Brain pericyte (primary cell): ENCODE results near the gene WDR17.

Source experiments
- DNase-seq: peaks from one replicate; pipeline ENCODE4 v3.0.0-alpha.2; 2012; ENCODE audit warnings: low read depth, low spot score

Gene WDR17

DNA sequence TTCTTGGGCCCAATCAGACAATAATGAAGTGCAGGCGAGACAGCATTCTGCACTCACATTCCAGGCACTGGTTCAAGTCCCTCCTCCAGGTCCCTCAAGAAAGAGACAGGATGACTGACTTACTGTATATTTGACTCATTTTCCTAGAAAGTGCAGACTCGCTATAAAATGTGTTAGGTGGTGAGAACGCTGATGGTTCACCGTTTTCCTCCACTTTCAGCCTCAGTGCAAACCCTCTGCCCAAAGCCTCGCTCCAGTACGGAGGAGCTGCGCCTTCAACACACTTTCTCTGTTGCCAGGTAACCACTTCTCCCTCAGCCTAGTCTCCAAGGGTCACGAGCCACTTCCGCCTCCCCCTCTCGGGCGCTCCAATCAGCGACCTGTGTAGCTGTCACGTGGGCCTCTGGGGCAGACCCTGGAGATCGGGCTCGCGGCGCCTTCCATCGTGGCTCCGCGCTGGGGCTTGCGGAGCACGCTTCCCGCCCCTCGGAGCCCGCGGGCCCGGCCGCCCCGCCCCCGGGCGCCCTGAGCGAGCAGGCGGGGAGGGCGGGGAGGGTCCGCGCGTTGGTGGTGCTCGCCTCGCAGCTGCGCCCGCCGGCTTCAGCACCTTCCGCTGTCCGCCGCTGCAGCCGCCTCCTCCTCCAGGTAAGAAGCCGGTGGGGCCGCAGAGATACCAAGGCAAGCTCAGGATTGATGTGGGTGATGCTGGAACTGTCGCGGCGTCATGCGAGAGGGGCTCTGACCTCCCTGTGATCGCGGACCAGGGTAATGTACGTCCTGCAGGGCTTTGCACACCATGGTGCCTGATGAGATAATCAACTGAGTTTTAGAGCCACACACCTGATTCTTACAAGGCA is at the start of gene WDR17:
Gene WDR17, plus strand, starts transcription at position 407 of the 857 bp plus-strand sequence. CDS start 45,740 bp downstream, outside the sequence.
- no peak for DNase-seq

DNA sequence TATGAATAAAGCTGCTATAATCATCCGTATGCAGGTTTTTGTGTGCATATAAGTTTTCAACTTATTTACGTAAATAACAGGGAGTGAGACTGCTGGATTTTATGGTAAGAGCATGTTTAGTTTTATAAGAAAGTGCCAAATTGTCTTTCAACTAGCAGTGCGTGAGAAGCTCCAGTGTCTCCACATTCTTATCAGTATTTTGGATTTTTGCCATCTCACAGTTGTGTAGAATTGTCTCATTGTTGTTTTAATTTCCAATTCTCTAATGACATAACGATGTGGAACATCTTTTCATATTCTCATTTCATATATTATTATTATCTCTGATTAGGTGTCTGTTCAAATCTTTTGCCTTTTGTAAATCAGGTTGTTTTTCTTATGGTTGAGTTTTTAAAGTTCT is 49.0 kb upstream of the WDR17 start:
- DNase-seq = no peak

DNA sequence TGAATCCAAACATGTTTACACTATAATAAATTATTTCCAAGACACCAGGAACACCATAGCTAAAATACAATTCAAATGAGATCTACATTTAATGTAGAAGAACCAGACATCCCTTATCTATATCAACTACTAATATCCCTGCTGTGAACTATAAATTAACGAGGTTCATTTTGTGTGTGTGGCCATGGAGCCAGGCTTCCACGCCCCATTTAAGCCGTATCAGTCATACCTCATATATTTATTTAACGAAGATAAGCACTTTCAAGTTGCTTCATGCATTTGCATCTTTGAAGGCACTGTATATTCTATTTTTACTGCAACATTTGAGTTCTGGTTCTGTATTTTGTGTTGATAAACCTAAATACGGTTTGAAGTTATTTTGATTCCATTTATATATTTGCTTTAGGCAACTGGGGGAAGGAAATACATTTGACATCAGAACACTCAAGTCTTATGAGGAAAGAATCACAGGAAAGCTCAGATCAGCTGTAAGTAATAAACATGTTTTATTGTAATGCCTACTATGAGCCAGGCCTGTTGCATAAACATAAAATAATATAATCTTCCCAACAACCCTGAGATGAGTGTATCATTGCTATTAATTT is 45.1 kb upstream of the WDR17 start:
- no peak for DNase-seq

DNA sequence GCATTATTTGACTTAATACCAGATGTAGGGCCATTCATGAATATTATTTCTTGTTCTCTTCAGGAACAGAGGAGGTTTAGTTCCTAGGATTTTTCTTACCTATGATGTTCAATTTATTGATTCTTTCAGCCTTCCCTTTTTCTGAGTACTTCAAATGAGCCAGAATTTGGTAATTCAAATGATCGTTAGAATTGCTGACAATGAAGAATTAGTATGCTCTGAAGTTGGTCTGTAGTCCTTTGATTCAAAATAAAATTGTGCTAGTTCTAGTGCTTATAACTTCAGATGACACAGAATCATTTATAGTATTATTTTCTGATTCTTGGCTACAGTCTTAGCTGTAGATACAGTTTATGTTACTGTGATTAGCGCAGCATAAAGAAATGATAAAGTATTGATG is 35.2 kb upstream of the WDR17 start:
- DNase-seq = no peak

DNA sequence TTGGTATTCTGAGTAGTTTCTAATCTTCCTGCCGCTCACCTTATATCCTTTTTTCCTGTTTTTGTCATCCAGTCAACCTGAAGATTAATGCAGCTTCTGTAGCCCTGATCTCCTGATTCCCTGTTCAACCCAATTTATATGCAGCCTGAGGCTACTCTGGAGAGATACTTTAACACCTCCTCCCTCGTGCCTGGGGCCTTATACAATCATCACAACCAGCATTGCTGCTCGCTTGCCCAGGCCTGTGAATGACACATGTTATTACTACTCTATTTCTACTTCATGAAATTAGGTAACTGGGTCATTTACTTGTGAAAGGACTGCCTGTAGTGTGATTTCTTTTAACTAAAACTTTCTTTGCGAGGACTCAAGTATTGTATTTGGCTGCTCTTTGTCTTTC is 33.7 kb upstream of the WDR17 start:
- DNase-seq = no peak

DNA sequence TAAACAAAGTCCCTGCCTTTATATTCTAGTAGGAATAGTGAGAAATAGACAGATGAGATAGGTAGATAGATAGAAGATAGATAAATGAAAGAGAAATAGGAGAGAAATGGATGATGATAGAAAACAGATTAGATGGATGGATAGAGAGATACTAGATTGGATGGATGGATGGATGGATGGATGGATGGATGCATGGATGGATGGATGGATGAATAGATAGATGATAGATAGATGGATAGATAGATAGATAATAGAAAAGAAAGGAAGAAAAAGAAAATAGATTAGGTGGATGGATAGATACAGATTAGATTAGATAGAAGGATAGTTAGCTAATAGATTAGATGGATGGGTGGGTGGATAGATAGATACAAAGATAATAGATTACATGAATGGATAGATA is 33.2 kb upstream of the WDR17 start:
- no peak for DNase-seq

DNA sequence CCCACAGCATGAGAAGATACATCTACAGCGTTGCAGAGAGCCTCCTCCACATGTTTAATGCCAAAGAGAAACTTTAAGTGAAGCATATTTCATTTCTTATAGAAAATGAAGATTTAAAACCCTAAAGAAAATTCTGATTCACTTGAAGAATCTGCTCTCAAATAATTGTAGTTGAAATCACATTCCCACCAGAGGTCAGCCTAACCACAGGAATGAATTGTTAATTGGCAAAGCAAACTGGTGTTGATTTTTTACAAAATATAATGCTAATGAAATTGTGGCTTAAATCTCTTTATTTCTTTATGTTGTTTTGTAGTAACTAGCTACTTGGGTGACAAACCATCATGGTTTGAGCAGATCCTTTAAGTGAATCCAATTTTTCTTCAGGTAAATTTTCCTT is 31.1 kb upstream of the WDR17 start:
- no peak for DNase-seq

DNA sequence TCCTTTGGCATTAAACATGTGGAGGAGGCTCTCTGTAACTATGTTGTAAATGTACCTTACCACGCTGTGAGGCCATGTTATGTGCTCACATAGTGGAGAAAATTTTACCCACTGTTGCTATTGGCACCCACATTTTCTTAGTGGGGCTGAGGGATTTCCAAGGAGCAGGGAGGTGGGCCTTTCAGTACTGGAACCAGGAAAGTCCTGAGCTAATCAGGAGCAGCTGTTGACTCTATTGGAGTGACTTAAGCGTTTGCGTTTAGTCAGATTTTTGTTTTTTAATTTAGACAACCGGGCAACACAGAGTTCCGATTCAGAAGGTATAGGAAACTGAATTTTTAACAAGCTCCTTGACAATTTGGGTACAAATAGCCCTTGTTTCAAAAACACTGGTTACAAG is 30.7 kb upstream of the WDR17 start:
- DNase-seq = no peak

DNA sequence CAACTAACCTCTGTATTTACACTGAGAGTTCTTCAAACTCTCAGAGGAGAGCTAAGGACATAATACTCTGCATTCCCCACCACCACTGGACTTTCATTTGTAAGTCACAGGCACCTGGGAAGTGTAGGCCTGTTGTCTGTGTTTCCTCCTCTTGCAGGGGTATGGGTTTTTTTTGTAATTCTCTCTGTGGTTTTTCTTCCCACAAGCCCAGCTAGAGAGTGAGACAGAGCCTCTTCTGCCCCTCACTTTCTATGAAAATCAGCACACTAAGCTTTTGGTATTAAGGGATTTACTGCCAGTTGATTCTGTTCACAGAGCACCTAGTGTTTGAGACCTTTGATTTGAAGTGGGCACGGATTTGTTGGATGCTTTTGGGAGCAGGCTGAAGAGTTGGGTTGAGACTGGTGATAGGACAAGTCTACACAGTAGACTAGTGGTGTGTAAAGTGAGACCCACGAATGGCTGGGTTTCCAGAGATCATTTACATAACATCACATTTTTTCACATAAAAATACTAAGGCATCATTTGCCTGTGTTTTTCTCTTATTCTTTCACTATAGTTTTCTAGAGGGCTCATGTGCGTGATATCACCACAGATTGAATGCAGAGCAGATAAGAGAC is 28.9 kb upstream of the WDR17 start:
- no peak for DNase-seq

DNA sequence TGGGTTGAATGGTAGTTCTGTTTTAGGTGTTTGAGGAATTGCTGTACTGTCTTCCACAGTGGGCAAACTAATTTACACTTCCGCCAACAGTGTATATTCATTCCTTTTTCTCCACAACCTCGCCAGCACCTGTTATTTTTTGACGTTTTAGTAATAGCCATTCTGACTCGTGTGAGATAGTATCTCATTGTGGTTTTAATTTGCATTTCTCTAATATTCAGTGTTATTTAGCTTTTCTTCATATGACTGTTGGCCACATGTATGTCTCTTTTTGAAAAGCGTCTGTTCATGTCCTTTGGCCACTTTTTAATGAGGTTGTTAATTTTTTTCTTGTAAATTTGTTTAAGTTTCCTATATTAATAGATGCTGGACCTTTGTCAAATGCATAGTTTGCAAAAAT is 26.9 kb upstream of the WDR17 start:
- DNase-seq = no peak

DNA sequence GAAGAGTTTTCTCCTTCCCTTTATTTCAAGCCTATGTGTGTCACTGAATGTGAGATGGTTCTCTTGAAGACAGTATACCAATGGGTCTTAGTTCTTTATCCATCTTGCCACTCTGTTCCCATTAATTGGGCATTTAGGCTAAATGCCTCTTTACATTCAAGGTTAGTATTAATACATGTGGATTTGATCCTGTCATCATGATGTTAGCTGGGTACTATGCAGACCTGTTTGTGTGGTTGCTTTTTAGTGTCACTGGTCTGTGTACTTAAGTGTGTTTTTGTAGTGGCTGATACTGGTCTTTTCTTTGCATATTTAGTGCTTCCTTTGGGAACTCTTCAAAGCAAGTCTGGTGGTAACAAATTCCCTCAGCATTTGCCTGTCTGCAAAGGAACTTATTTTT is 23.4 kb upstream of the WDR17 start:
- DNase-seq = no peak

DNA sequence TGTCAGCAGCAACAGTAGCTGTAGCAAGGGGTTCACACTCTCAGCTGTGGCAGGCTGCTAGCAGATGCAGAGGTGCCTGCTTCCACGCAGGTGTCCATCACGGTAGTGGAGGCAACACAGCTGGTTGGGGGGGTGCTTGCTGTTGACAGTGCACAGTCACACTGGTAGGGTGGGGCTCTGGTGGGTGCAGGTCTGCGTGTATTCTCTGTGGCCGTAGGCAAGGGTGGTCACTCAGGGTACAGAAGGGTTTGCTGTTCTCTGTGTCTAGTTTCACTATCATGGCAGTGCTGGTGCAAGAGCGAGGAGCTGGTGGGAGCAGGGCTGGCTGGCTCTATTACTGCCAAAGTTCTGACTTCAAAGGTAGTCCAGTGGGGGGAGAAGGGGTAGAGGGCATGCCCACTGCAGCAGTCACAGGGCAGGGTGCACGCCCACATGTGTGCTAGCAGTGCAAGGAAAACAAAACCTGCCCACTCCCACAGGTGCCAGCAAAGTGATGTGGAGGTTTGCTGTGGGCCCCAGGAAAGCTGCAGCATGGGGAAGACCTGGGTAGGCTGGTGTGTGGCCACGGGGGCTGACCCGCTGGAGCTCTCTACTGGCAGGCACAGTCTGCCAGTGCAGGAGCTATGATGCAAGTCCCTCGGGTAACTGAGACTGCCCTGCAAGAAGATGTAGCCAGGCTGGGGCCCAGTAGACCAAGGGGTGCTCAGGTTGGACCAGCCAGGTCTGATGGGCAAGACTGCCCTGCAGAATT is 21.6 kb upstream of the WDR17 start:
- no peak for DNase-seq

DNA sequence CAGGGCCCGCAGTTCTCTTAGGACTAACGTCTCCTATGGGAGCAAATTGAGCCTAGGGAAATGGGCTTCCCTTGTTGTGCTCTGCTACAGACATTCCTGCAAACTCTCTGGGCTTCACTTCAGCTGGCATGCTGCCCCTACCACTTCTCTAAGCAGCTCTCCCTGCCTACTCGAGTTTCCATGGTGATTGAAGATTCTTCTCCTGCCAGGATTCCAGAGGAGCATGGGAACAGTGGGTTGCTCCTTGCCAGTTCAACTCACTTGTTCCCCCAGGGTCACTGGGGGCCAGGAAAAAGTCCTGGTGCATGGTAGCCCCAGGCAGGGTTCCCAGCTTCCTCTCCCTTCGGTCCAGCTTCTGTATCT is 21.1 kb upstream of the WDR17 start:
- no peak for DNase-seq

DNA sequence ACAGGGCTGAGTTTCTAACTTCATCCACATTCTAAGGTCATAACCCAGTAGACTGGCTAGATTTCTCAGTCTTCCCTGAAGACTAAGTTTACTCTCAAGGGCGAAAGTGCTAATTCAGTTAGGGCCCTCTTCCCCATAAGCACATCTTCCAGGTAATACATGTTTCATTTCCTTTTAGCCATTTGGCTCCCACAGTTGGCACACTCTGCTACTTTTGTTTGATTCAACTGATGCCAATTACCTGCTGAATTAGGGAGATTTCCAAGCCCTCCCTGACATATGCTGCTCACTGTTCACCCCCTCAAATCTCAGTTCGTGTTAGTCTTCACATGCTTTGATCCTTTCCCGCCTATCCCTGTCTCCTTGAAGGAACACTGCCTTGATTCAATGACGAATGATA is 17.0 kb upstream of the WDR17 start:
- no peak for DNase-seq

DNA sequence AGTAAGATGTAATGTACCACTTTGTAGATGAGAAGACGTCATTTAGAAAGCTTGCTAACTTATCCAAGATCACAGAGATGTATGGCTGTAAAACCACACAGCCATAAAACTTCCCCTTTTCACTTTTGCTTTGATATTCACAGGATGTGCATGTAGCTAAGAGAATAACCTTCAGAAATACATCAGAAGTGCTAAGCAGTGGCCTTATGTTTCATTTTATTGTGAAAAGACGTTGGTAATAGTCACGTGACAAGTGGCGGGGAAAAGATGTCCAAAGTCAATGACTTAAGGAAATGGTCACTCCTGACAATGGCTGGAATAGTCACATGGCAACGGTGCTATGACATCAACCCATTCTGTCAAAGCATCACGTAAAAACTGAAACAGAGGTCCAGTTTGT is 12.9 kb upstream of the WDR17 start:
- DNase-seq = no peak

DNA sequence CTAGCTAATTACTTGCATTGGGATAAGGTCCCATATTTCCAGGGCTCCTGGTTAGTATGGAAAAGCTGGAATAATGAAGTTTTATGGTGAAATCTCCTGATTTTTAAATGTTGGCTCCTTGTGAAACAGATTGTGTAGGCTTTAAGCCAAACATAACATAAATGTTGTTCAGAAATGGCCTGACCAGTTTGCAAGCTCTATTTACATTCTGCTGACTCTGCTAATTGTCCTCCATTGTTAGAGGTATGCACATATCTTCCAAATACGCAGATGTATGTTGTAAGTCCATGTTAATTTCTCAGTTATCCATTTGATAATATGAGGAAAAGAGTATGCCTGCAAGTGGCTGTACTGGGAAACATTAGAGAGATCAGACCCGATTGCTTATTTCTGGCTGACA is 11.9 kb upstream of the WDR17 start:
- no peak for DNase-seq

DNA sequence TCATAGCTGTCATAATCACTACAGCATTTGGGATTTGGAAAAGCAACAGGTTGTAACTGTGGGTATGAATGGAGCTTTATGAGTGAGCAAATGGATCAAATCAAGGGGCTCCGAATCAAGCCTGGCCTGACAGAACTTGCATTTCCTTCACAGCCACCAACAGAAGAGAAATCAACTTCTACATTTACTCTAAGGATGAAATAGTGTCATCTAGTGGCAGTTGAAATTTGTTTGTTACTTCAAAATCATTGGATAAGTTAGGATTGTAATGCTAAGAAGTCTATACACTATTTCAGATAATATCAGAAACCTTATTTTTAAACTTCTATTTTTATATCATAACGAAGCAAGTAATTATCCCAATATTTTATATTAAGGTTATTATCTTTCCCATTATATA is 10.7 kb upstream of the WDR17 start:
- no peak for DNase-seq

DNA sequence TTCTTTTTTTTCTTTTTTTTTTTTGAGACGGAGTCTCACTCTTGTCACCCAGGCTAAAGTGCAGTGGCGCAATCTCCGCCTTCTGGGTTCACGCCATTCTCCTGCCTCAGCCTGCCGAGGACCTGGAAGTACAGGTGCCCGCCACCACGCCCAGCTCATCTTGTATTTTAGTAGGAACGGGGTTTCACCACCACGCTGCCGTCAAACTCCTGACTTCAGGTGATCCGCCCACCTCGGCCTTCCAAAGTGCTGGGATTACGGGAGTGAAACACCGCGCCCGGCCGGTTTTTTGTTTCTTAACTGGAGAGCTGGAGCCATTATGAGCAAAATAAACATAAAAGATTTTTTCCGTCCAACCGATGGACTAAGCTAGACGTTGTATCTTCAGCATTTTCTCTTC is 1.9 kb upstream of the WDR17 start:
- no peak for DNase-seq

DNA sequence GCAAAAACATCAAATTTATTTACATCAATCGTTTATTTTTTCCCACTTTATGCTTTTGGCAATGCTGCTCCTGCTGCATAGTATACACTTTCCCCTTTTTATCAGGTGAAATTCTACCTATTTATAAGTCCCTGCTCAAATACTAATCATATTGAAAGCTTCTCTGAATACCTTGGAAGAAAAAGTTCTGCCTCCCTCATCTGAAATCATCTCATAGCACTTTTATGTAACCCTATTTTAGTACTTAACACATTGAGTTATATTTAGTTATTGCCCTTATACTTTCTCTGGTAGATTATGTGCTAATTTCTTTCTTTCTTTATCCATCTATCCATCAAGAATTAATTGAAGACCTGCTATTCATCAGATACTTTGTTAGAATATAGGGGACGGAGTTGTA is 1.1 kb upstream of the WDR17 start:
- no peak for DNase-seq

DNA sequence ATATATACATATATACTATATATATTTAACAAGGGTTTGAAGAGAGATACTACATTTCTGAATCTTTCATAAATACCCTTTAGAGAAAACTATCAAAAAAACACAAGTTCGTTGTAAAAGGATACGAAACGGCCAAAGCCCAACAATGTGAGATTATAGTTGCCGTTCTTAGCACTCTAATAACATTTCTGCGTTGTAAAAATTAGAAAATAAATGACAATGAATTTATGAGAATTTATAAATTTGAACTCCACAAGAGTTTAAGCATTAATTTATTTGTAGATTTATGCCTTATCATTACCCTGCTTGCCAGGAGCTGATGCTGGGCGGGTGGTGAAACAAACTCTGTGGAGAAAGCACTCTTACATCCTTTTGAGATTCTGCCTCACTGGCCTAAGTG is 1.1 kb downstream of the WDR17 start:
- DNase-seq = no peak

DNA sequence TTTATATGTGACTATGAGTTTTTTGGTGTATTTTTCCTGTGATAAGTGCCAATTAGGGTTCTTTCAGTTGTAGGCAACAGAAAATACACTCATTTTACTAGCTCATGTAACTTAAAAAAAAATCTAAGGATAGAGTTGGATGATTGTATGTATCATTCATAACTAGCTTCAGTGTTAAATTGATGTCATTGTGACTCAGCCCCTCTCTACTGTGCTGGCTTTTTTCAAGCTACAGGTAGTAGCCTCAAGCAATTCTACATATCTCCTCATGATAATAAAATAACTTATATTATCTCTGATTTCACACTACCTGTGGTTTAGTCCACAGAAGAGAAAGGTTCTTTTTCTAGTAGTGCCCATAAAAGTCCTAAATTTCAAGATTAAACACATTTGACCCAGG is 11.9 kb downstream of the WDR17 start:
- no peak for DNase-seq

DNA sequence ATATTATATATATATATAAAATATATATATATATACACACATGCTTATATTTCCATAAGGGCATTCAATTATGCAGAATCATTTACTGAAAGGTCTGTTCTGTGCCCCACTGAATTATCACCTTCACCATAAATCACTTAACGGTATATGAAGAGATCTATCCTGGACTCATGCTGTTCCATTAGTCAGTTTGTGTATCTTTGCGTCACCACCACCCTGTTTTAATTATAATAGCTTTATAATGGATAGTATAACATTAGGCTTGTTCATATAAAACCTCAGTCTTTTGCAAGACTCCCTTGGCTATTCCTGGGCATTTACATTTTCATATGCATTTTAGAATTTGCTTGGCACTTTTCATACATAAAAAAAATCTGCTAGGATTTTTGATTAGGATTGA is 19.1 kb downstream of the WDR17 start:
- no peak for DNase-seq
